ENCODE results near the gene ZBTB7B. TPM values are rescaled to one million over a fixed set of nuclear protein-coding genes. Genes with fewer than 3 reads are reported as not detected.

ZBTB7B gene
- total RNA-seq, 2 donors from 2014 or later: 30.1 to 34.3 TPM

GRCh38 chr1:155037851-155038441 is 35.3 kb downstream of the ZBTB7B start:
- ATAC-seq: no peak
- Histone ChIP-seq H3K36me3 (replicated peaks in 1 of 2; ENCODE audit: insufficient read depth in 1 of 2, low read depth in 2 of 2) (no peaks in the 10 kb centered on the region), H3K4me3 (no peak overlapping the region), H3K4me1 (no peaks in the 10 kb centered on the region), H3K9me3 (no peaks in the 10 kb centered on the region), H3K27ac (no peak overlapping the region), H3K27me3 (no peaks in the 10 kb centered on the region)
- DNase-seq: no peak
- 70 to 75% methylated on average over 6 of the region's 6 CpGs for WGBS, 2 donors
- intact Hi-C loops (cut with DNase I): no loop called here
- TF ChIP-seq, protein P1, sequence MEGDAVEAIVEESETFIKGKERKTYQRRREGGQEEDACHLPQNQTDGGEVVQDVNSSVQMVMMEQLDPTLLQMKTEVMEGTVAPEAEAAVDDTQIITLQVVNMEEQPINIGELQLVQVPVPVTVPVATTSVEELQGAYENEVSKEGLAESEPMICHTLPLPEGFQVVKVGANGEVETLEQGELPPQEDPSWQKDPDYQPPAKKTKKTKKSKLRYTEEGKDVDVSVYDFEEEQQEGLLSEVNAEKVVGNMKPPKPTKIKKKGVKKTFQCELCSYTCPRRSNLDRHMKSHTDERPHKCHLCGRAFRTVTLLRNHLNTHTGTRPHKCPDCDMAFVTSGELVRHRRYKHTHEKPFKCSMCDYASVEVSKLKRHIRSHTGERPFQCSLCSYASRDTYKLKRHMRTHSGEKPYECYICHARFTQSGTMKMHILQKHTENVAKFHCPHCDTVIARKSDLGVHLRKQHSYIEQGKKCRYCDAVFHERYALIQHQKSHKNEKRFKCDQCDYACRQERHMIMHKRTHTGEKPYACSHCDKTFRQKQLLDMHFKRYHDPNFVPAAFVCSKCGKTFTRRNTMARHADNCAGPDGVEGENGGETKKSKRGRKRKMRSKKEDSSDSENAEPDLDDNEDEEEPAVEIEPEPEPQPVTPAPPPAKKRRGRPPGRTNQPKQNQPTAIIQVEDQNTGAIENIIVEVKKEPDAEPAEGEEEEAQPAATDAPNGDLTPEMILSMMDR (IDR thresholded peaks at IDR 0.05): no peak
- no peak for TF ChIP-seq POLR2A (IDR thresholded peaks at IDR 0.05)

DNA sequence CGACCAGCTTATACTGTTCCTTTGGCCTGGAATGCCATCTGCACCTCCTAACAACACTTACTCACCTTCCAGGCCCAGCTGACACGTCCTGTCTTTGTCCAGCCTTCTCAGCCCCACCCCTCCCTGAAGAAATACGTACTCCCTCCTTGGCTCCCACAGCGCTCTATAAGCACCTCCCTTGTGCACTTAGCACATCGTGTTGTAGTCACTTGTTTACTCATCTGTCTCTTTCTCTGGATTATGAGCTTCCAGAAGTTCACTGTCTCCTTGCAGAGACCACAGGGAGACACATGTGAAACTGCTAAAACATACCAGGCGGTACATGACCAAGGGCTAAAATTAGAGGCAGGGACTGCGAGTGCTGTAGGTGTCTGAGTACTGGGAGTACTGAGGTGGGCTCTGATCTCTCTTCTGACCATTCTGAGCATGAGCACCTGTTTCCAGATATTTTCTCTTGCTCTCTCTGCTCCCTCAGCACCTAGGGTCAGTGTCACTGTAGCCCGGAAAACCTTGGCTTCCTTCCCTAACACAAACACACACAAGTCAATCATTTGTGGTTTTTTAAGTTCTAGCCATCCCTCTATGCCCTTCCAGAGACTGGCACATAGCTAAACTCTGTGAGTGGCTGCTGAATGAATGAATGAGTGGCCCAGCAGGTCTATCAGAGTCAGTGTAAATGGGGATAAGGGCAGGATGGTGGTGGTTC is 36.2 kb downstream of the ZBTB7B start:
- WGBS, 2 donors: 50 to 55% methylated on average over 8 of the region's 8 CpGs

GRCh38 chr1:155039308-155039669 is 36.7 kb downstream of the ZBTB7B start:
- DNase-seq: no peak
- Histone ChIP-seq H3K4me3 (no peak overlapping the region), H3K36me3 (replicated peaks in 1 of 2; ENCODE audit: insufficient read depth in 1 of 2, low read depth in 2 of 2) (no peaks in the 10 kb centered on the region), H3K27ac (no peak overlapping the region), H3K4me1 (no peaks in the 10 kb centered on the region), H3K27me3 (no peaks in the 10 kb centered on the region), H3K9me3 (no peaks in the 10 kb centered on the region)
- 69 to 100% methylated on average over 1 to 4 of the region's 4 CpGs for WGBS, 2 donors
- TF ChIP-seq, protein P1 (IDR thresholded peaks at IDR 0.05): no peak
- TF ChIP-seq POLR2A (IDR thresholded peaks at IDR 0.05): no peak
- no peak for ATAC-seq
- intact Hi-C loops (cut with DNase I): no loop called here

More for the DNA sequence above, 36.2 kb downstream of the ZBTB7B start:
- intact Hi-C loops (cut with DNase I): no loop called here
- ATAC-seq: no peak
- TF ChIP-seq, protein P1 (IDR thresholded peaks at IDR 0.05): no peak
- no peak for TF ChIP-seq POLR2A (IDR thresholded peaks at IDR 0.05)
- Histone ChIP-seq H3K4me1 (no peaks in the 10 kb centered on the region), H3K4me3 (no peak overlapping the region), H3K9me3 (no peaks in the 10 kb centered on the region), H3K36me3 (replicated peaks in 1 of 2; ENCODE audit: insufficient read depth in 1 of 2, low read depth in 2 of 2) (no peaks in the 10 kb centered on the region), H3K27ac (no peak overlapping the region), H3K27me3 (no peaks in the 10 kb centered on the region)
- DNase-seq: no peak

DNA sequence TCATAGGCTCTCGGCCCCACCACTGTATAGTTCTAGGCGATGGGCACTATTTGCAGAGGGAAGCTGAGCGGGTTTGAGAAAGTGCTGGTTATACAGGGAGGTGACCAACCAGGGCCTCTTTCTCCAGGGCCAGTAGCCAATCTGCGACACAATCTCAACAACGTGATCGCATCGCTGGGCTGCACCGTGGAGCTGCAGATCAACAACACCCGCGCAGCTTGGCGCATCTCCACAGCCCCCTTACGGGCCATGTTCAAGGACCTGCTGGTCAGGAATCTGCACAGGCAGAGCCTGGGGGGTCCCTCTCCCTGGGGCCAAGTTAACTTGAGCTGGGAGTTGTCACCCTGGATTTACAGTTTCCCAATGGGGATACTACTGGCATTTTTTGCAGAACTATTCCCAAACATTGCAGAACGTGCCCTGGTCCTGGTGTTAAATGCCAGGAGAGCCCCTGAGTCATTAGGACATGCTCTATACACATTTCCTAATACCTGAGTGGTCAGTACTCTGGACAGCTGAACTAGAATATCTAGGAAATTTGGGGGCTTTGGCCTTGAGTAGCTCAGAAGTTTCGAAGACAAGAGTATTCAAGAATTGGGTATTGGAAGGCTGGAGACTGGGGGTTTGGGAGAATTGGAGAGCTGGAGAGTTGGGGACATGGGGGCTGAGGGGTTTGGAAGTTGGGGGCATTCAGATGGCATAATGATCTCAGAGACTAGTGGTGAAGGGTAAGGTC is 37.9 kb downstream of the ZBTB7B start:
- no peaks in the 10 kb centered on the region for H3K9me3 ChIP-seq
- ATAC-seq (no peak), DNase-seq (no peak)
- H3K27me3 ChIP-seq: no peaks in the 10 kb centered on the region
- no peak overlapping the region for H3K4me3 ChIP-seq
- TF ChIP-seq, protein P1 (IDR thresholded peaks at IDR 0.05): no peak
- no peak for TF ChIP-seq POLR2A (IDR thresholded peaks at IDR 0.05)
- H3K4me1 ChIP-seq: peaks cover 6% of the 10 kb centered on the region
- H3K27ac ChIP-seq: no peak overlapping the region
- H3K36me3 ChIP-seq (replicated peaks in 1 of 2; ENCODE audit: insufficient read depth in 1 of 2, low read depth in 2 of 2): no peaks in the 10 kb centered on the region
- 79 to 88% methylated on average over 12 to 14 of the region's 14 CpGs for WGBS, 2 donors
- intact Hi-C loops (cut with DNase I): no loop called here

Measured in body of pancreas (tissue), 4 donors.